IPS-18c (cell line): ENCODE measurements around the gene REEP6.
A peak's percentile ranks its signal among the peaks of the same experiment; 100 is the strongest.
"Not testable (repeated sequence)": the region's sequence is repeated elsewhere in the genome, so short reads cannot be mapped to it uniquely, and the experiment has no call there.

ENCODE experiments used
- H3K4me3 ChIP-seq: 2 replicates; pipeline ENCODE4 v1.7.0; 2013; ENCODE audit warnings: low read depth, mild to moderate bottlenecking, low read length, moderate library complexity; ENCODE audit not compliant: insufficient read depth
- H3K9me3 ChIP-seq: one replicate; pipeline ENCODE4 v1.6.1; 2013; ENCODE audit warnings: mild to moderate bottlenecking, low read length, moderate library complexity; ENCODE audit not compliant: control insufficient read depth, insufficient read depth

The REEP6 gene

DNA sequence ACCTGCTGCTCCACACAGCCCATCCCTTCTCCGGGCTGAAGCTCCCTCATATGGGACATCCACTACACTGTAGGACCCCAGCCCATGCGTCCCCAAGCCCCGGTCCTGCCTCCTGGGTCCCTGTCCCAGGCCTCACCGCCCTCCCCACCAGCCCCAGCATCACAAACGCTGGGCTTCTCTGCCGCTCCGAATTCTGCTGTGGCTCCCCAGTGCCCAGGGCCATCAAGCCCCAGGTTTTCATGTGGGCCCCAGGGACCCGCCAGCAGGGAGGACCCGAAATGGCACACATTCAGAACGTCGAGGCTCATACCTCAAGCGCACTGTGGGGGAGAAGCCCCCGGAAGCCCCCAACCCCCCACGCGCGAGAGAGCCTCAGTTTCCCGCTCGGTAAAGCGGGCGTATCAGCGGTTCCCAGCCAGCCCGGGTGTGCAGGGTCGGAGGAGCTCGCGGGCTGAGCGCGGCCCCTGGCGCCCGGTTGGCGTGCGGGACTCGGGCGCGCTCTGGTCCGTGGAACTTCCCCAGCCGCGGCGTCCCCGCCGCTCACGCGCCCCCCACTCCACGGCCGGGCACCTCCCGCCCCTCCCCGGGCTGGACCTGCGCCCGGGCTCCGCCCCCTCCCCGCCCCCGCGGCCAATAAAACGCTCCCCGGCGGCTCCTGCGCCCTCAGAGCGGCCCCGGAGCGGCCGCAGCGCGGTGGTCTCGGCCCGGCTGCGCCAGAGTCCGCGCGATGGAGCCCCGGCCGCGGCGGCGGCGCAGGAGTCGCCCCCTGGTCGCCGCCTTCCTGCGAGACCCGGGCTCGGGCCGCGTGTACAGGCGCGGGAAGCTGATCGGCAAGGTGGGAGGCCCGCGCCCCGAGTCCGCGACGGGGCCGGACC is 32.7 kb downstream of the REEP6 start, which contains the start of gene PLK5:
TSS of gene PLK5 (plus strand) at position 666 of the 875 bp plus-strand sequence. CDS start 2,920 bp downstream, outside the sequence.
- Histone ChIP-seq H3K4me3 (peak within 1 kb of the TSS; percentile 36), H3K9me3 (no peaks in the 10 kb centered on the region)

DNA sequence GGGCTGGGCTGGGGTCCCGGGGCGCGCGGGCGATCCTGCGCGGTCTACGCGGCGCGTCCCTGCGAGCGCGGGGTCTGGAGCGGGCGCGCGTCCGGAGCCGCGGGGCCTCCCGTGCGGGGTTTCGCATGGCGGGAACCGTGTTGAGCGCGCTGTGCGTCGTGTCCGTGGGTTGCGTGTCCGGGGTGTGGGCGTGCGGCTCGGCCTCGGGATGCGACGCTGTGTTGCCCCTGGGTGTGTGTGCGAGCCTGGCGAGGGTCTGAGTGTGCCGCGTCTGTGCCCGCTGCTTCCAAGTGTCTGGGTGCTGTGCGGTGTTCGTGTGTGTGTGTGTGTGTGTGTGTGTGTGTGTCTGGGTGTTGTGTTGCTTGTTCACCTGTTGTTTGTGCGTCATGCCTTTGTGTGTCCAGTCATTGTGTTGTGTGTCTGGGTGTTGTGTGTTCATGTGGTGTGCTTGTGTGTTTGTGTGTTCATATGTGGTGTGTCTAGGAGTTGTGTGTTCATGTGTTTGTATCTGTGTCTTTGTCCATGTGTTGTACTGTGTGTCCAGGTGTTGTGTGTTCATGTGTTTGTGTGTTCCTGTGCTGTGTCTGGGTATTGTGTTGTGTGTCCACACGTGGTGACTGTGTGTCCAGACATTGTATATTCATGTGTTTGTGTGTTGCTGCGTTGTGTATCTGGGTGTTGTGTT is 33.4 kb downstream of the REEP6 start:
- H3K4me3 ChIP-seq = peak overlapping the region; percentile 36

DNA sequence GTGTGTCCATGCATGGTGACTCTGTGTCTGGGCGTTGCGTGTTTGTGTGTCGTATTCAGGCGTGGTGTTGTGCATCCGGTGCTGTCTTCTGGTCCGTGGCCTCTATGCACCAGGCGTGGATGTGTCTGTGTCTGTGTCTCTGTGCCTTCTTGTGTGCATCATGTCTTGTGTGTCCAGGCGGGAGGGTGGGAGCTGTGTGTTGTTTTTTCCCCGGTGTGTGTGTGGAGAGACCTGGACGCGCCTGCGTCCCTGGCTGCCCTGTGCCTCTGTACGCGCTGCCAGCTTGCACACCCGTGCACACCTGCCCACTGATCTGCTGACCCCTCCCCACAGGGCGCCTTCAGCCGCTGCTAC is 34.0 kb downstream of the REEP6 start:
- Histone ChIP-seq H3K4me3 (no peak overlapping the region), H3K9me3 (no peaks in the 10 kb centered on the region)

More for the DNA sequence above, 33.4 kb downstream of the REEP6 start:
- no peaks in the 10 kb centered on the region for H3K9me3 ChIP-seq

DNA sequence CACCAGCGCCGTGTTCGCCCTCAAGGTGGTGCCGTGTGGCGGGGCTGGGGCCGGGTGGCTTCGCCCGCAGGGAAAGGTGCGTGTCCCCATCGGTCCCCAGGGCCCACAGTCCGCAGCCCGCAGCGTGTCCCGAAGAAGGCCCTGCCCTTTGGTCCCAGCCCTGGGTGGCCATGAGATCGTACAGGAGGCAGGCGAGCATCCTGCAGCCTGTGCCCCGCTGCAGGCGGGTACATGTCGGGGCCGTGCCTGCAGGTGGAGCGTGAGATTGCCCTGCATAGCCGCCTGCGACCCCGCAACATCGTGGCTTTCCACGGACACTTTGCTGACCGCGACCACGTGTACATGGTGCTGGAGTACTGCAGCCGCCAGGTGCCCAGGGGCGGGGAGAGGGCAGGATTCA is 34.4 kb downstream of the REEP6 start:
- Histone ChIP-seq H3K9me3 (no peaks in the 10 kb centered on the region), H3K4me3 (no peak overlapping the region)

DNA sequence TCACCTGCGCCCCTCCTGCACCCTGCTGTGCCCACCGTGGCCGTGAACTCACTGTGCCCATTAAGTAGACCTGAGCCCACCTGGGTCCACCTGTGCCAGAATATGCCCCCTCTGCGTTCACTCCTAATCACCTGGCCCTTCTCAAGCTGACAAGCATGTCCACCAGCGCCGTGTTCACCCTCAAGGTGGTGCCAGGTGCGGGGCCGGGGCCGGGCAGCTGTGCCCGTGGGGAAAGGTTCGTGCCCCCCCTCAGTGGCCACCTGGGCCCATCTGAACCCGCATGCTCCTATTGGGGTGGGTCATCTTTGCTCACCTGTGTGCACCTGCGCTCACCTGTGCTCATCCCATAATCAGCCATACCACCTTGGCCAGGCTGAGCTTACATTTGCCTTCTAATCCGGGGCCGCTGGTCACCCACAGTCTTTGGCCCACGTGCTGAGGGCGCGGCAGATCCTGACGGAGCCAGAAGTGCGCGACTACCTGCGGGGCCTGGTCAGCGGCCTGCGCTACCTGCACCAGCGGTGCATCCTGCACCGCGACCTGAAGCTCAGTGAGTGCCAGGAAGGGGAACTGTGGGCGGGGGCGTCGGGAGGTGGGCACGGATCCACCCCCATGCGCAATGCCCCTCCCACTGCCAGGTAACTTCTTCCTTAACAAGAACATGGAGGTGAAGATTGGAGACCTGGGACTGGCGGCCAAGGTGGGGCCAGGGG is 35.2 kb downstream of the REEP6 start:
- Histone ChIP-seq H3K4me3 (no peak overlapping the region), H3K9me3 (no peaks in the 10 kb centered on the region)

DNA sequence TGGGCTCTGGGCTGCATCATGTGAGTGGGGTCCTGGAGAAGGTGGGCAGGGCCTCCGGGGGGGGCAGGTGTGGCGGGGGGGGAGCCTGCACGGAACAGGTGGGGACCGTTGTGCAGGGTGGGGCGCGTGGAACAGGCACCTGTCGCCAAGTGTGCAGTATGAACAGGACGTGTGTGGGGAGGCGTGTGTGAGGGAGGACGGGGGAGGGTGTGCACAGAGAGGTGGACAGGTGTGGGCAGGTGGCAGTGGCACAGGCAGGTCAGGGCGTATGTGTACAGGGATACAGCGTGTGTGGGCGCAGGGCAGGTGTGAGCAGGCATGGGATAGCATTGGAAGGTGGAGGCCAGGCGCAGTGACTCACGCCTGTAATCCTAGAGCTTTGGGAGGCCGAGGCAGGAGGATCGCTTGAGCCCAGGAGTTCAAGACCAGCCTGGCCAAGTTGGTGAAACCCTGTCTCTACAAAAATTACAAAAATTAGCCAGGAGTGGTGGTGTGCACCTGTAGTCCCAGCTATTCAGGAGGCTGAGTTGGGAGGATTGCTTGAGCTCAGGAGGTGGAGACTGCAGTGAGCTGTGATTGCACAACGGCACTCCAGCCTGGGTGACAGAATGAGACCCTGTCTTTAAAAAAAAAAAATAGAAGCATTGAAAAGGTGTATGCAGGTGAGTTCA is 36.1 kb downstream of the REEP6 start:
- H3K4me3 ChIP-seq = no peak overlapping the region
- H3K9me3 ChIP-seq = no peaks in the 10 kb centered on the region

DNA sequence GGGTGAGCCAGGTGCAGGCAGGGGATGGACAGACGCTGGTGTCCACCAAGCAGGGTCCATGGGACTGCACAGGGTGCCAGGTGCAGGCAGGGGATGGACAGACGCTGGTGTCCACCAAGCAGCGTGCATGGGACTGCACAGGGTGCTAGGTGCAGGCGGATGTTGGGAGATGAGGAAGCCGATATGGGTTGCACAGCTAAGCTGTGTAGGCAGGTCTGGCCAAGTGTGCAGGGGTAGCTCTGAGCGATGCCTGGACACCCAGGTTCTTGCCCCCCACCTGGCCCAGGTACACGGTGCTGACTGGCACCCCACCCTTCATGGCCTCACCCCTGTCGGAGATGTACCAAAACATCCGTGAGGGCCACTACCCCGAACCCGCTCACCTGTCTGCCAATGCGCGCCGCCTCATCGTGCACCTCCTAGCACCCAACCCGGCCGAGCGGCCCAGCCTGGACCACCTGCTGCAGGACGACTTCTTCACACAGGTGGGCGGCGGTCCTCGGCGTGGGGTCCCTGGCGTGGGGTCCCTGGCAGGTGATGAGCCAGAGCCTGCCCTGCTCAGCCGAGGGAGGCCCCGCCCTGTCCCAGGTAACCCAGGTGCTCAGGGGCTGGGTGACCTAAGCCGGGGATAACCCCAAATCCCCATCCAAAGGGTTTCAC is 36.8 kb downstream of the REEP6 start:
- H3K9me3 ChIP-seq = no peaks in the 10 kb centered on the region
- H3K4me3 ChIP-seq = no peak overlapping the region

DNA sequence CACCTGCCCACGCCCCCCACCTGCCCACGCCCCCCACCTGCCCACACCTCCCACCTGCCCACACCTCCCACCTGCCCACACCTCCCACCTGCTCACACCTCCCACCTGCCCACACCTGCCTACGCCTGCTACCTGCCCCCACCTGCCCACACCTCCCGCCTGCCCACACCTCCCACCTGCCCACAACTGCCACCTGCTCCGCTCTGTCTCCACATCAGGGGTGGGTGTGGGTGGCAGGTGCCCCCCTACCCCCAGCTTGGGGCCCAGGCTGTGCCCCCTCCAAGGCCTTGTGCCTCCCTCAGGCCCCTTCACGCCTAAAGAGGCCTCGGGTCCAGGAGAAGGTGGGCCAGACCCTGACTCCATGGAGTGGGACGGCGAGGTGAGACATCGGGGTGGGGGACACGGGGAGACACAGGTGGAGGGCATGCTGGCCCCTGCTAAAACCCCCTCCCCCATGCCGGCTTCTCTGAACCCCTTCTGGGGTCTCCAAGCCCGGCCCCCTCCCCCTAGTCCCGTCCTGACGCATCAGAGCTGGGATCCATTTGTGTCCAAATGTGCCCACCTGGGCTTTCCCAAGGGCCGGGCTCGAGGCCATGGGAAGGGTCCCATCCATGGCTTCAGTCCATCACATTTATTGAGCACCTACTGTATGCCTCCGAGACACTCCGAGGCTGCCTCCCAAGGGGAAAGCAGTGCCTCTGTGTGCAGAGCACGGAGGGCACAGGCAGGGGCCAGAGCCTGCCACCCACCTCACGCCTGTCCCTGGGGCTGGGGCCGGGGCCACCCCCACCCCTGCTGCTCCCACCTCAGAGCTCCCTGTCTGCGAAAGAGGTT is 37.8 kb downstream of the REEP6 start:
- H3K4me3 ChIP-seq = no peak overlapping the region

DNA sequence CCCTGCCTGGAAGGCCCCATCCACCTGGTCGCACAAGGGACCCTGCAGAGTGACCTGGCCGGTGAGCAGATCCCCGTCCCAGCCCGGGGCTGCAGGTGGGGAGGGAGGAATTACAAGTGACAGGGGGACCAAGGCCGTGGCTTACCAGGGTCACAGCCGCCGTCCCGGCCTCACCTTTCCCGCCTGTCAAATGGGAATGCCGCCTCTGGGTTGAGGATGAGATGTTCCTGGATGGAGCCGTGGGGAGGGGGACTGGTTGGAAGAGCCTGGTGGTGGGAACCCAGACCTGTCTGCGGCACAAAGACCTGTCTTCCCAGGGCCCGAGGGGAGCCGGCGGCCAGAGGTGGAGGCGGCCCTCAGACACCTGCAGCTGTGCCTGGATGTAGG is 38.4 kb downstream of the REEP6 start:
- H3K4me3 ChIP-seq = no peak overlapping the region
- H3K9me3 ChIP-seq = no peaks in the 10 kb centered on the region

More for the DNA sequence above, 37.8 kb downstream of the REEP6 start:
- H3K9me3 ChIP-seq = no peaks in the 10 kb centered on the region

DNA sequence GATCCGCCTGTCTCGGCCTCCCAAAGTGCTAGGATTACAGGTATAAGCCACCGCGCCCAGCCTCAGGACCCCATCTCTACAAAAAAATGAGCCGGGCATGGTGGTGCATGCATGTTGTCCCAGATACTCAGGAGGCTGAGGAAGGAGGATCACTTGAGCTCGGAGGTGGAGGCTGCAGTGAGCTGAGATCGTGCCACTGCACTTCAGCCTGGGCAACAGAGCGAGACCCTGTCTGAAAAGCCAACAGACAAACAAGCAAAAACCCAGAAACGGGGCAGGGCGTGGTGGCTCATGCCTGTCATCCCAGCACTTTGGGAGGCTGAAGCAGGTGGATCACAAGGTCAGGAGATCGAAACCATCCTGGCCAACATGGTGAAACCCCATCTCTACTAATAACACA is 39.9 kb downstream of the REEP6 start:
- H3K4me3 ChIP-seq, H3K9me3 ChIP-seq: not testable (repeated sequence)

DNA sequence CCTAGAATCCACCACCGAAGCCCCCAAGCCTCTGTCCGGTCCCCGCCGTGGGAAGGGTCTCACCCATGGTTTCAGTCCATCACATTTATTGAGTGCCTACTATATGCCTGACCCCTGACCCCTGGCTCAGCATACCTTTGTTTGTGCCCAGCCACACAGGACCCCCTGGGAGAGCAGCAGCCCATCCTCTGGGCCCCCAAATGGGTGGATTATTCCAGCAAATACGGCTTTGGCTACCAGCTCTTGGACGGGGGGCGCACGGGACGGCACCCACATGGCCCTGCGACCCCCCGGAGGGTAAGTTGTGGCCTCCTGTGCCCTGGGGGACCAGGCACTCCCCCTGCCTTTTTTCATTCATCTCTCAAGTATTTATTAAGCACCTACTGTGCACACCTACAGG is 40.6 kb downstream of the REEP6 start:
- Histone ChIP-seq H3K4me3 (no peak overlapping the region), H3K9me3 (no peaks in the 10 kb centered on the region)

DNA sequence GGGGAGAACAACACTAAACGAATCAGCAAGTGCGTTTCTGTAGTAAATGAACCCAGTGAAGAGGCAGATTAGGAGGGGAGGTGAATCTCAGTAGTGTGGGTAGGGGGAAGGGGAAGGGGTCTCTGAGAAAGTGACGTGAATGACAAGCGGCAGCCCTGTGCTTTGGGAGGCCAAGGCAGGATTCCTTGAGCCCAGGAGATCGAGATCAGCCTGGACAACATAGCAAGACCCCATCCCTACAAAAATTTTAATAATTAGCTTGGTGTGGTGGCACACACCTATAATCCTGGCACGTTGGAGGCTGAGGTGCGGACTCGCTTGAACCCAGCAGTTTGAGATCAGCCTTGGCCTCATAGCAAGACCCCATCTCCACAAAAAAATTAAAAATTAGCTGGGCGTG is 41.0 kb downstream of the REEP6 start:
- H3K9me3 ChIP-seq = no peaks in the 10 kb centered on the region
- H3K4me3 ChIP-seq = no peak overlapping the region

DNA sequence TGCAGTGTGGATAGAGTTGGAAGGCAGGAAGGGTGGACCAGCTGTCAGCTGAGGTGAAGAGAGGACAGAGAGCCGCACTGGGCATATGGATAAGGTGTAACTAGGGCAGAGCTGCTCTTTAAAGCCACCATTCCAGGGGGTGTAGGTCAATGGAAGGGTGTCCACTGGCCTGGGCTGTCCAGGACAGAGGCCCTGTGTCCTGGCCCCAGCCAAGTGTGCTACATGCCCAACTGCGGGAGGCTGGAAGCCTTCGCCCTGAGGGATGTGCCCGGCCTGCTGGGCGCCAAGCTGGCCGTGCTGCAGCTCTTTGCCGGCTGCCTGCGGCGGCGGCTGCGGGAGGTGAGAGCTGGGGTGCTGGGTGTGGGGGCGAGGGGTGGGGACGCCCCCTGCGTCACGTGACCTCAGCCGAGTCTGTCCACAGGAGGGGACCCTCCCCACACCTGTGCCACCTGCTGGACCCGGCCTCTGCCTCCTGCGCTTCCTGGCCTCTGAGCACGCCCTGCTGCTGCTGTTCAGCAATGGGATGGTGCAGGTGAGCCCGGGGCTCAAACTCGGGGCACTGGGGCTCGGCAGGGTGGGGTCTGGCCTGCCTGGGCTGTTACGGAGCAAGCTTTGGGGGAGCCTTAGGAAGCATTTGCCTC is 42.6 kb downstream of the REEP6 start:
- Histone ChIP-seq H3K9me3 (no peaks in the 10 kb centered on the region), H3K4me3 (no peak overlapping the region)

DNA sequence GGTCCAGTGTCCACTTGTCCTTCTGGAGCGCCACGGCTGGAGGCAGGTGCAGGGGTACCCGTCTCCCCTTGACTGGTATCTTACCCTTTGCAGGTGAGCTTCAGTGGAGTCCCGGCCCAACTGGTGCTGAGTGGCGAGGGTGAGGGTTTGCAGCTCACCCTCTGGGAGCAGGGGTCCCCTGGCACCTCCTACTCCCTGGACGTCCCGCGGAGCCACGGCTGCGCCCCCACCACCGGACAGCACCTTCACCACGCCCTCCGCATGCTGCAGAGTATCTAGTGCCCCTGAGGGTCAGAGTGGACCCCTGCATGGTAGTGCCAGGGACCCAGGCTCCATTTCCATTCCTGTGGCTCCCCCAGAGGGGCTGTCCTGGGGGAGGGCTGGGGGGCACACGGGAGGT is 44.0 kb downstream of the REEP6 start:
- Histone ChIP-seq H3K4me3 (no peak overlapping the region), H3K9me3 (no peaks in the 10 kb centered on the region)

DNA sequence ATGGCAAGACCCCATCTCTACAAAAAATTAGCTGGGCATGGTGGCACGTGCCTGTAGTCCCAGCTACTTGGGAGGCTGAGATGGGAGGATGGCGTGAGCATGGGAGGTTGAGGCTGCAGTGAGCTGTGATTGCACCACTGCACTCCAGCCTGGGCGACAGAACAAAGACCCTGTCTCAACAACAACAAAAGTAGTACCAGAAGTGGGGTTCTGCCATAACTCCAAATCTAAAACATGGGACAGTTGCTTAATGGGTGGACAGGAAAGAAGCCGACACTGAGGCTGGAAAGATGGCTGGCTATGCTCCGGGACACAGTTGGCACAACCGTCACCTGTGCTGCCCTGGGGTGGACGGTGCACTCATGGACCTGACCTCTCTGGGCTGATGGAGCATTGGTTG is 44.7 kb downstream of the REEP6 start:
- H3K9me3 ChIP-seq, H3K4me3 ChIP-seq: not testable (repeated sequence)

DNA sequence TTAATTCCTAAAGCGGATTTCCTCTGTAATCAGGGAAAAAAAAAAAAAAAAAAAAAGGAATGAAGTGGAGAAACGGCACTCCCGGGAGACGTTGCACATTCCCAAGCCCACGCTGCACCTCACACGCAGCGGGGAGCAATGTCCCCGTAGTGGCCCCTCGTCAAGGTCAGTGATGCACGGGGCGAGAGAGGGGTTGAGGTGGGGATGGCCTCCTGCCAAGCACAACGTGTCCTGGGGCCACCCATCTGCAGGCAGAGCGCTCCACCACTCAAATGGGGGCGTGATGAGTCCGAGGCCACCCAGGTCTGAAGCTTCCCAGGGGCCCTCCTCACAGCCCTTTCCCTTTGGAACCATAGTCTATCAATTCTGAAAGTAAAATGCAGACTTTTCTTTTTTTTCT is 48.0 kb downstream of the REEP6 start:
- no peak overlapping the region for H3K4me3 ChIP-seq
- H3K9me3 ChIP-seq = no peaks in the 10 kb centered on the region
